ENCODE results near the gene RBM7.
A peak's percentile ranks its signal among the peaks of the same experiment; 100 is the strongest.

The RBM7 gene

GRCh38 chr11:114386131-114386530 lies 14.3 kb upstream of the RBM7 start:
- Histone ChIP-seq H3K4me3 (ENCODE audit: low read depth, low read length) (no peak overlapping the region), H3K36me3 (replicated peaks) (no peaks in the 10 kb centered on the region), H3K27me3 (replicated peaks) (no peaks in the 10 kb centered on the region), H3K27ac (no peak overlapping the region)
- in situ Hi-C loops (cut with HindIII; ENCODE audit: low pct_ligation_motif_present, low sequenced_read_pairs), result no loop called here
- no peak for TF ChIP-seq CTCF (IDR thresholded peaks at IDR 0.05; ENCODE audit: low read depth, low read length, missing control alignments)
- DNase-seq, result no peak

GRCh38 chr11:114386545-114386944 lies 13.9 kb upstream of the RBM7 start:
- no peak for DNase-seq
- no peaks in the 10 kb centered on the region for H3K27me3 ChIP-seq (replicated peaks)
- in situ Hi-C loops (cut with HindIII; ENCODE audit: low pct_ligation_motif_present, low sequenced_read_pairs), result no loop called here
- no peak overlapping the region for H3K27ac ChIP-seq
- H3K4me3 ChIP-seq (ENCODE audit: low read depth, low read length), result no peak overlapping the region
- TF ChIP-seq CTCF (IDR thresholded peaks at IDR 0.05; ENCODE audit: low read depth, low read length, missing control alignments), result no peak
- H3K36me3 ChIP-seq (replicated peaks), result no peaks in the 10 kb centered on the region

GRCh38 chr11:114392735-114393667 lies 7.5 kb upstream of the RBM7 start:
- H3K27me3 ChIP-seq (replicated peaks), result no peaks in the 10 kb centered on the region
- H3K4me3 ChIP-seq (ENCODE audit: low read depth, low read length), result no peak overlapping the region
- in situ Hi-C loops (cut with HindIII; ENCODE audit: low pct_ligation_motif_present, low sequenced_read_pairs), result no loop called here
- no peak for TF ChIP-seq CTCF (IDR thresholded peaks at IDR 0.05; ENCODE audit: low read depth, low read length, missing control alignments)
- DNase-seq, result no peak
- no peak overlapping the region for H3K27ac ChIP-seq
- no peaks in the 10 kb centered on the region for H3K36me3 ChIP-seq (replicated peaks)

- no peaks in the 10 kb centered on the region for H3K27me3 ChIP-seq (replicated peaks)
- no peak overlapping the region for H3K27ac ChIP-seq
- TF ChIP-seq CTCF (IDR thresholded peaks at IDR 0.05; ENCODE audit: low read depth, low read length, missing control alignments), result peak; percentile 64
- no peak overlapping the region for H3K4me3 ChIP-seq (ENCODE audit: low read depth, low read length)
- in situ Hi-C loops (cut with HindIII; ENCODE audit: low pct_ligation_motif_present, low sequenced_read_pairs), result no loop called here
- H3K36me3 ChIP-seq (replicated peaks), result peaks cover 2% of the 10 kb centered on the region
- no peak for DNase-seq
These were observed 4.7 kb upstream of the RBM7 start for GRCh38 chr11:114395736-114396135.

GRCh38 chr11:114396916-114397315 lies 3.5 kb upstream of the RBM7 start:
- in situ Hi-C loops (cut with HindIII; ENCODE audit: low pct_ligation_motif_present, low sequenced_read_pairs), result no loop called here
- TF ChIP-seq CTCF (IDR thresholded peaks at IDR 0.05; ENCODE audit: low read depth, low read length, missing control alignments), result no peak
- Histone ChIP-seq H3K27me3 (replicated peaks) (no peaks in the 10 kb centered on the region), H3K36me3 (replicated peaks) (peaks cover 2% of the 10 kb centered on the region), H3K4me3 (ENCODE audit: low read depth, low read length) (no peak overlapping the region), H3K27ac (no peak overlapping the region)
- no peak for DNase-seq
